Transverse colon (tissue), 4 donors: ENCODE results near the gene TRO. TPM values are rescaled to one million over a fixed set of nuclear protein-coding genes. Genes with fewer than 3 reads are reported as not detected.

Experiments
- DNase-seq: peaks from one replicate; pipeline ENCODE4 v3.0.0-alpha.2; 2019
- H3K27ac ChIP-seq, 4 donors: fragments of 200-600 bp; sonication (generic); 2 replicates each; pipeline ENCODE4 v1.5.1; 2016 to 2018; ENCODE audit warnings: inconsistent platforms in 4 of 4
- H3K27me3 ChIP-seq: fragments of 200-600 bp; sonication (generic); 2 replicates; pipeline ENCODE4 v1.5.1; 2017; ENCODE audit warnings: inconsistent platforms
- H3K36me3 ChIP-seq, 4 donors: fragments of 200-600 bp; sonication (generic); 2 replicates each; pipeline ENCODE4 v1.5.1; 2017 to 2019; ENCODE audit warnings: inconsistent platforms in 4 of 4
- H3K4me1 ChIP-seq, 4 donors: fragments of 200-600 bp; sonication (generic); 2 replicates each; pipeline ENCODE4 v1.5.1; 2017 to 2020; ENCODE audit warnings: inconsistent platforms in 4 of 4
- H3K4me3 ChIP-seq, 4 donors: fragments of 200-600 bp; sonication (generic); 1 replicate in 1 of 4; 2 replicates in 3 of 4; pipeline versions ENCODE4 v1.5.1 to v1.6.1; 2017 to 2019; ENCODE audit warnings: inconsistent platforms in 4 of 4
- H3K9me3 ChIP-seq, 2 donors: fragments of 200-600 bp; sonication (generic); 2 replicates each; pipeline ENCODE4 v1.5.1; 2017 to 2019; ENCODE audit warnings: inconsistent platforms in 2 of 2
- CTCF ChIP-seq, 5 experiments: fragments of 200-600 bp in 3 of 5; fragments of 450-650 bp in 2 of 5; sonication (generic) in 3 of 5; IDR thresholded peaks; 1 replicate in 2 of 5; 2 replicates in 3 of 5; pipeline ENCODE4 v1.5.1; 2016 to 2017; ENCODE audit warnings: antibody characterized with exemption in 5 of 5, inconsistent platforms in 3 of 5, mild to moderate bottlenecking in 2 of 5, moderate library complexity in 1 of 5
- EP300 ChIP-seq: sonication (generic); formaldehyde crosslinking; IDR thresholded peaks from one replicate; pipeline ENCODE4 v1.6.1; 2017; ENCODE audit warnings: antibody characterized with exemption, low read depth
- POLR2A ChIP-seq: fragments of 450-650 bp; IDR thresholded peaks from one replicate; pipeline ENCODE4 v1.6.1; 2016; ENCODE audit warnings: antibody characterized with exemption, mild to moderate bottlenecking, moderate library complexity
- POLR2AphosphoS5 ChIP-seq, 3 donors: sonication (generic); formaldehyde crosslinking; IDR thresholded peaks; one replicate each; pipeline ENCODE4 v1.6.1; 2016; ENCODE audit warnings: antibody characterized with exemption in 3 of 3
- WGBS, 2 donors: methylation state at CpG; one replicate each; pipeline ENCODE4 v1.1.5; 2018; ENCODE audit warnings: low coverage in 1 of 2; 5-methylcytosine and 5-hydroxymethylcytosine counted together
- in situ Hi-C, 4 donors: fragments of 200-750 bp; cut with MboI; loops; one replicate each; pipeline versions ENCODE4 v1.15.0 to v1.15.1; 2017; ENCODE audit warnings: low sequenced_read_pairs in 3 of 4, low pct_ligation_motif_present in 1 of 4, low pct_unique_long_range_greater_than_20kb in 1 of 4
- intact Hi-C: fragments of 100-400 bp; cut with DNase I; formaldehyde crosslinking; loops from one replicate; pipeline ENCODE4 v1.15.1; 2023; ENCODE audit warnings: low total_unique reads
- small RNA-seq, 4 donors: library from RNA; depleted of rRNA; stranded (forward); fragments of <200 nt; gene quantifications; one replicate each; pipeline ENCODE3, GENCODE V24; 2016
- total RNA-seq, 4 donors: library from RNA; depleted of rRNA; stranded (reverse); fragments of >200 nt; gene quantifications; one replicate each; pipeline ENCODE4 v1.1.0, GENCODE V29; 2016

The TRO gene
- total RNA-seq, 4 donors from 2014 or later = 1.4 to 7.9 (median 3.1) TPM

- TF ChIP-seq POLR2AphosphoS5 (IDR thresholded peaks at IDR 0.05) (no peak), EP300 (no peak), CTCF (IDR thresholded peaks at IDR 0.05) (no peak), POLR2A (no peak)
- Histone ChIP-seq H3K27me3 (no peaks in the 10 kb centered on the region), H3K36me3 (no peaks in the 10 kb centered on the region), H3K27ac (no peak overlapping the region), H3K9me3 (no peaks in the 10 kb centered on the region), H3K4me3 (no peak overlapping the region), H3K4me1 (no peaks in the 10 kb centered on the region)
- DNase-seq = no peak
- in situ Hi-C loops (no loop called here), intact Hi-C loops (no loop called here)
Measured at GRCh38 chrX:54979432-54979831, 58.8 kb downstream of the TRO start.

- intact Hi-C loops (no loop called here), in situ Hi-C loops (no loop called here)
- Histone ChIP-seq H3K4me1 (no peaks in the 10 kb centered on the region), H3K4me3 (no peak overlapping the region), H3K9me3 (no peaks in the 10 kb centered on the region), H3K36me3 (no peaks in the 10 kb centered on the region), H3K27me3 (no peaks in the 10 kb centered on the region), H3K27ac (no peak overlapping the region)
- no peak for DNase-seq
- no peak for TF ChIP-seq POLR2A
- no peak for TF ChIP-seq EP300
- TF ChIP-seq CTCF (IDR thresholded peaks at IDR 0.05) = no peak
- no peak for TF ChIP-seq POLR2AphosphoS5 (IDR thresholded peaks at IDR 0.05)
- WGBS, 2 donors = 69% methylated on average over 6 of the region's 6 CpGs; no CpG with 5 or more reads in 1 of the 2 donors
Measured at GRCh38 chrX:54980334-54980733, 59.7 kb downstream of the TRO start.

Small RNA genes lying within 50 kb of the gene (small RNA-seq; reads per million reads assigned to genes)
- gene RF00614 = 0 reads per million in 4 donors

Other genes starting within 250 kb of the TRO start
- not detected for gene ITIH6, start 122.6 kb upstream of the TRO start, total RNA-seq
- 100 to 1,000 TPM in 1 of 4 donors, 10 to 100 TPM in 3; 32.9 to 215 (median 67.4) TPM for gene MAGED2, start 113.1 kb upstream of the TRO start, total RNA-seq
- gene PFKFB1, start 73.4 kb downstream of the TRO start, total RNA-seq = under 1 TPM in 2 of 4 donors, not detected in 2; 0.32 to 0.55 TPM
- gene APEX2, start 79.5 kb downstream of the TRO start, total RNA-seq = 10 to 100 TPM in 3 of 4 donors, 1 to 10 TPM in 1; 3.2 to 22.1 (median 14.3) TPM
- not detected for gene ALAS2, start 110.2 kb downstream of the TRO start, total RNA-seq
- 1 to 10 TPM in 1 of 4 donors, not detected in 3; 2.0 TPM for gene PAGE2B, start 154.2 kb downstream of the TRO start, total RNA-seq
- gene PAGE2, start 168.2 kb downstream of the TRO start, total RNA-seq = not detected